Liver (tissue), 9 donors: Measurements from ENCODE around the gene CACNA1I. TPM values are rescaled to one million over a fixed set of nuclear protein-coding genes. Genes with fewer than 3 reads are reported as not detected.

Experiments
- DNase-seq: peaks from one replicate; pipeline ENCODE4 v3.0.0-alpha.2; 2017; ENCODE audit warnings: low spot score
- H3K27ac ChIP-seq, 2 donors: one replicate each; pipeline ENCODE4 v1.7.0; 2013; ENCODE audit warnings: inconsistent platforms in 2 of 2, low read length in 2 of 2, control low read depth in 1 of 2, low read depth in 1 of 2, mild to moderate bottlenecking in 1 of 2
- H3K27me3 ChIP-seq, 4 donors: one replicate each; pipeline versions ENCODE4 v1.6.1 to v1.7.0; 2013; ENCODE audit warnings: low read length in 3 of 4, inconsistent platforms in 1 of 4, mild to moderate bottlenecking in 1 of 4, moderate library complexity in 1 of 4; ENCODE audit not compliant: control insufficient read depth in 4 of 4, insufficient read depth in 4 of 4
- H3K36me3 ChIP-seq, 4 donors: one replicate each; pipeline versions ENCODE4 v1.6.1 to v1.7.0; 2013; ENCODE audit warnings: low read length in 3 of 4, mild to moderate bottlenecking in 3 of 4, low read depth in 1 of 4, moderate library complexity in 1 of 4; ENCODE audit not compliant: control insufficient read depth in 4 of 4, insufficient read depth in 3 of 4
- H3K4me1 ChIP-seq, 4 donors: one replicate each; pipeline versions ENCODE4 v1.6.1 to v1.7.0; 2013; ENCODE audit warnings: low read length in 3 of 4, mild to moderate bottlenecking in 3 of 4, moderate library complexity in 1 of 4; ENCODE audit not compliant: control insufficient read depth in 4 of 4, insufficient read depth in 4 of 4
- H3K4me3 ChIP-seq, 3 donors: one replicate each; pipeline versions ENCODE4 v1.6.1 to v1.7.0; 2013; ENCODE audit warnings: low read length in 3 of 3, control low read depth in 1 of 3, low read depth in 1 of 3, mild to moderate bottlenecking in 1 of 3
- H3K9ac ChIP-seq, 2 donors: one replicate each; pipeline ENCODE4 v1.7.0; 2013; ENCODE audit warnings: low read length in 2 of 2, mild to moderate bottlenecking in 2 of 2, moderate library complexity in 2 of 2, control low read depth in 1 of 2, low read depth in 1 of 2
- H3K9me3 ChIP-seq, 4 donors: one replicate each; pipeline versions ENCODE4 v1.6.1 to v1.7.0; 2013; ENCODE audit warnings: low read length in 3 of 4; ENCODE audit not compliant: control insufficient read depth in 4 of 4
- CTCF ChIP-seq: fragments of 150-350 bp; IDR thresholded peaks from 2 replicates; pipeline ENCODE4 v1.5.1; 2017; ENCODE audit warnings: improper control_type of control experiment, low read depth, low read length; ENCODE audit not compliant: missing input control
- EGR1 ChIP-seq, 2 donors: IDR thresholded peaks; 2 replicates each; pipeline ENCODE4 v1.6.1; 2016 to 2018; ENCODE audit warnings: antibody characterized with exemption in 2 of 2, low read depth in 2 of 2
- FOXA1 ChIP-seq: IDR thresholded peaks from 2 replicates; pipeline ENCODE4 v1.6.1; 2016; ENCODE audit warnings: antibody characterized with exemption
- FOXA2 ChIP-seq: IDR thresholded peaks from 2 replicates; pipeline ENCODE4 v1.6.1; 2016; ENCODE audit warnings: antibody characterized with exemption
- GABPA ChIP-seq, 2 donors: IDR thresholded peaks in 1 of 2; conservative IDR thresholded peaks in 1 of 2; 2 replicates each; pipeline ENCODE4 v1.6.1; 2016; ENCODE audit warnings: antibody characterized with exemption in 2 of 2, mild to moderate bottlenecking in 1 of 2, moderate library complexity in 1 of 2
- HNF4A ChIP-seq, 2 donors: conservative IDR thresholded peaks; 2 replicates each; pipeline ENCODE4 v1.6.1; 2016; ENCODE audit warnings: antibody characterized with exemption in 2 of 2, mild to moderate bottlenecking in 2 of 2
- HNF4G ChIP-seq: IDR thresholded peaks from 2 replicates; pipeline ENCODE4 v1.6.1; 2016; ENCODE audit warnings: antibody characterized with exemption
- JUND ChIP-seq, 2 donors: IDR thresholded peaks; 2 replicates each; pipeline ENCODE4 v1.6.1; 2016; ENCODE audit warnings: antibody characterized with exemption in 2 of 2
- NR2F2 ChIP-seq: IDR thresholded peaks from 2 replicates; pipeline ENCODE4 v1.6.1; 2016; ENCODE audit warnings: antibody characterized with exemption
- RAD21 ChIP-seq, 2 donors: IDR thresholded peaks; 2 replicates each; pipeline ENCODE4 v1.6.1; 2016; ENCODE audit warnings: antibody characterized with exemption in 2 of 2, mild to moderate bottlenecking in 2 of 2
- REST ChIP-seq: IDR thresholded peaks from 2 replicates; pipeline ENCODE4 v1.6.1; 2016; ENCODE audit warnings: antibody characterized with exemption, mild to moderate bottlenecking
- RXRA ChIP-seq, 2 donors: IDR thresholded peaks; 2 replicates each; pipeline ENCODE4 v1.6.1; 2017 to 2018; ENCODE audit warnings: antibody characterized with exemption in 2 of 2, mild to moderate bottlenecking in 1 of 2
- SP1 ChIP-seq: IDR thresholded peaks from 2 replicates; pipeline ENCODE4 v1.6.1; 2018; ENCODE audit warnings: antibody characterized with exemption, mild to moderate bottlenecking
- TAF1 ChIP-seq: conservative IDR thresholded peaks from 2 replicates; pipeline ENCODE4 v1.6.1; 2016; ENCODE audit warnings: antibody characterized with exemption, mild to moderate bottlenecking
- YY1 ChIP-seq: IDR thresholded peaks from 2 replicates; pipeline ENCODE4 v1.6.1; 2016; ENCODE audit warnings: antibody characterized with exemption, mild to moderate bottlenecking
- ZBTB33 ChIP-seq: IDR thresholded peaks from 2 replicates; pipeline ENCODE4 v1.6.1; 2016; ENCODE audit warnings: antibody characterized with exemption
- WGBS: extraction: QIAGEN DNeasy Blood & Tissue Kit; methylation state at CpG from one replicate; pipeline ENCODE4 v1.1.7; 2013; 5-methylcytosine and 5-hydroxymethylcytosine counted together
- polyA plus RNA-seq, 2 donors: library from polyadenylated mRNA; stranded (reverse) in 1 of 2; unstranded in 1 of 2; fragments of 200-250 nt in 1 of 2; fragments of >200 nt in 1 of 2; fragmentation: Nextera tagmentation in 1 of 2; extraction: Ambion mirVana in 1 of 2; gene quantifications; one replicate each; pipeline versions ENCODE4 v1.2.1 to v1.2.3, GENCODE V29; 2013 to 2015
- total RNA-seq, 2 donors: library from RNA; depleted of rRNA; stranded (reverse); fragments of >200 nt; gene quantifications; one replicate each; pipeline ENCODE4 v1.2.3, GENCODE V29; 2014
- TF ChIP-seq, protein P1 (sequence below): IDR thresholded peaks from 2 replicates; pipeline ENCODE4 v1.6.1; 2016; ENCODE audit warnings: antibody characterized with exemption
- TF ChIP-seq, protein P2 (sequence below): IDR thresholded peaks from 2 replicates; pipeline ENCODE4 v1.6.1; 2016; ENCODE audit warnings: antibody characterized with exemption
- donor health status: healthy.
- donor health status: healthy.
- donor health status: healthy.
- donor health status: healthy.
- donor health status: healthy.

The CACNA1I gene
- total and polyA plus RNA-seq, 4 donors = under 0.01 to 0.14 (median 0.01) TPM; not detected in 1

- no peaks in the 10 kb centered on the region for H3K36me3 ChIP-seq
- 44% methylated on average over 4 of the region's 4 CpGs for WGBS
- DNase-seq = no peak
- H3K4me3 ChIP-seq = no peak overlapping the region
- no peak overlapping the region for H3K9ac ChIP-seq
- H3K27me3 ChIP-seq = peaks cover 0 to 2% (median 0%) of the 10 kb centered on the region in 4 donors
- no peak overlapping the region for H3K27ac ChIP-seq
- peaks cover 0 to 2% (median under 1%) of the 10 kb centered on the region in 4 donors for H3K9me3 ChIP-seq
- TF ChIP-seq TAF1 = no peak
- TF ChIP-seq, protein P1, sequence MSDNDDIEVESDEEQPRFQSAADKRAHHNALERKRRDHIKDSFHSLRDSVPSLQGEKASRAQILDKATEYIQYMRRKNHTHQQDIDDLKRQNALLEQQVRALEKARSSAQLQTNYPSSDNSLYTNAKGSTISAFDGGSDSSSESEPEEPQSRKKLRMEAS = no peak
- no peak for TF ChIP-seq RAD21 (IDR thresholded peaks at IDR 0.05)
- no peak for TF ChIP-seq CTCF
- no peak for TF ChIP-seq FOXA2
- TF ChIP-seq HNF4A (conservative IDR thresholded peaks at IDR 0.05) = no peak
- no peak for TF ChIP-seq EGR1 (IDR thresholded peaks at IDR 0.05; ENCODE audit: low read depth in 2 of 2)
- TF ChIP-seq ZBTB33 = no peak
- no peak for TF ChIP-seq NR2F2
- TF ChIP-seq RXRA (IDR thresholded peaks at IDR 0.05) = no peak
- TF ChIP-seq, protein P2, sequence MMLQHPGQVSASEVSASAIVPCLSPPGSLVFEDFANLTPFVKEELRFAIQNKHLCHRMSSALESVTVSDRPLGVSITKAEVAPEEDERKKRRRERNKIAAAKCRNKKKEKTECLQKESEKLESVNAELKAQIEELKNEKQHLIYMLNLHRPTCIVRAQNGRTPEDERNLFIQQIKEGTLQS = no peak
- no peak for TF ChIP-seq SP1
- no peak for TF ChIP-seq GABPA (IDR thresholded peaks at IDR 0.05 in 1 of 2, conservative IDR thresholded peaks at IDR 0.05 in 1 of 2)
- no peak for TF ChIP-seq JUND (IDR thresholded peaks at IDR 0.05)
- TF ChIP-seq HNF4G = no peak
- no peak for TF ChIP-seq REST
- H3K4me1 ChIP-seq = no peaks in the 10 kb centered on the region
Observed at GRCh38 chr22:39614442-39614841, 43.9 kb downstream of the CACNA1I start.

DNA sequence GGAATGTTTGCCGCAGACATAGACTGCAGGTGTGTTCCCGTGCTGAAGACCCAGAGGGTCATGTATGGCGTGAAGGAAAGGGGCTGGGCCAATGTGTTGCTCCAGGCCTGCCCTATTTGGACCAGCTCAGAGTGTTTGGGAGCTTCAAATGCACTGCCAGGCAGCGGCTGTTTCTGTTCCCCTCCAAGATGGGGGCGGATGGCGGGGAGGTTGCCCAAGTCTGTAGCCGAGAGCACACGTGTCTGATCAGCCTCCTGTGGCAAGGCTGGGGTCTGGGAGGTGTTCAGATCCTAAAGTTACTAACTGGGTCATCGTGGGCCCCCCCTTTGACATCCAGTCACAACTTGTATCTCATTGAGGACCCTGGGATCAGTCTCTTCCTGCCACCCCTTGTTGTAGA is 45.5 kb downstream of the CACNA1I start:
- H3K4me1 ChIP-seq = no peaks in the 10 kb centered on the region
- H3K4me3 ChIP-seq = no peak overlapping the region
- DNase-seq = no peak
- no peak overlapping the region for H3K27ac ChIP-seq
- H3K9ac ChIP-seq = no peak overlapping the region
- WGBS = 68% methylated on average over 9 of the region's 9 CpGs
- no peaks in the 10 kb centered on the region for H3K36me3 ChIP-seq
- TF ChIP-seq HNF4G (no peak), ZBTB33 (no peak), YY1 (no peak), SP1 (no peak), GABPA (IDR thresholded peaks at IDR 0.05 in 1 of 2, conservative IDR thresholded peaks at IDR 0.05 in 1 of 2) (no peak), HNF4A (conservative IDR thresholded peaks at IDR 0.05) (no peak), TAF1 (no peak), FOXA1 (no peak)
- H3K27me3 ChIP-seq = peaks cover 0 to 2% (median 0%) of the 10 kb centered on the region in 4 donors
- peaks cover 0 to 2% (median under 1%) of the 10 kb centered on the region in 4 donors for H3K9me3 ChIP-seq
